Smooth muscle cell of the brain vasculature (primary cell): Measurements from ENCODE around the gene TRIM8.

ENCODE experiments used
- DNase-seq: peaks from one replicate; pipeline ENCODE4 v3.0.0-alpha.2; 2012; ENCODE audit warnings: low read depth, low spot score

The TRIM8 gene

DNA sequence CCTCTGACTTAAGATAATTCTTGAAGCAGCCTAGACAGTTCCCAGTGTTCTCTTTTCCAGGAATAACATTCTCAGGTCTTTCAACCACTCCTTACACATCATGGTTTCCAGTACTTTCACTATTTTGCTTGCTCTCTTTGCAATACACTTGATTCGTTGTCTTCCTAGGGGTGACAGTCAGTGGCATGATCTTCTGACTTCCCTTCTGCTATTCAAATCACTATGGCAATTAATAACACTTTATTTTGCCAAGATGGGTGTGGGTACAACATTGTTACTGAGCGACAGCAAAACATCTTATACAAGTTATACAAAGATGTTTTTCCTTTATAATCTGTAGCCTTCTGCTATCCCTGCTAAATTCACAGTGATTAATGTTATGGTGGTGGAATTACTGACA is 54.6 kb downstream of the TRIM8 start:
- DNase-seq = no peak

DNA sequence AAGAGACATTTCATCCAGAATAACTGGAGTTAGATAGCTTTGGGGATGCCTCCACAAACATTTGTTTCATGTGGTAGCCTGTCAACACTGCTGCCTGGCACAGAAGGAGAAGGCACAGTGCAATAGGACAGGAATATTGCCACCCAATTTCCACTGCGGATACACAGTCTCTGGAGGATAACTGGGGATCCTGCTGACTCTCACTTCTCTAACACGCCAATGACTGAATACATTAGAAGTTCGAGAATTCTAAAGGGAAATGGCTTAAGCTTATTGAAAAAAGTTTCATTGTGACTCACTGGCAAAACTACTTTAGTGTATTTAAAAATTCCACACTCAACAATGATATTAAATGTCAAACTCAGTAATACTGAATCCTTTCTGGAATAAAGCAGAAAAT is 57.0 kb downstream of the TRIM8 start:
- no peak for DNase-seq

DNA sequence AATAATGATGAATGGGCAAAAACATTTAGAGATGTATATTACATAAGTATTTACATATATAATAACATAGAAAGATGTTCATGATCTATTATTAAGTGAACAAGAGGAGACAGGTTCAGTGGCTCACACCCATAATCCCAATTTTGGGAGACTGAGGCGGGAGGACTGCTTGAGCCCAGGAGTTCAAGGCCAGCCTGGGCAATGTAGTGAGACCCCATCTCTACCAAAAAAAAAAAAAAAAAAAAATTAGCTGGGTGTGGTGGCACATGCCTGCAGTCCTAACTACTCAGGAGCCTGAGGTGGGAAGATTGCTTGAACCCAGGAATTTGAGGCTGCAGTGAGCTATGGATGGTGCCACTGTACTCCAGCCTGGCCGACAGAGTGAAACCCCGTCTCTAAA is 57.5 kb downstream of the TRIM8 start:
- no peak for DNase-seq

DNA sequence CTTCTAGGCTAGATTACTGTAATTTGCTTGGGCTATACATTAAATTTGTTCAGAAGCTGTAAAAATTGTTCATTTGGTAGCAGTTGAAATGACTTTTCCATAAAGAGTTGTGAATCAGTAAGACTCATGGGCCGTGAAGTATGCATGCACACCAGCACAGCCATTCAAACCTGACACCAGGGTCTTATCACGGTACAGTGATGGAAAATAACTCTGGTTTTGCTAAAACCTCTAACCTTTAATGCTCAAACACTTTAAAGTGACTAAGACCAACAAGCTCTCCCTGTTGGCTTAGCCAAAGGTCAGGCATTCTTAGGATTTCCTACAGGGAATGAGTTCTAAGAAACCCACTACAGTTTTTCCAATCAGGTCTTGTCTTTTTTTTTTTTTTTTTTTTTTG is 58.5 kb downstream of the TRIM8 start:
- DNase-seq = no peak

DNA sequence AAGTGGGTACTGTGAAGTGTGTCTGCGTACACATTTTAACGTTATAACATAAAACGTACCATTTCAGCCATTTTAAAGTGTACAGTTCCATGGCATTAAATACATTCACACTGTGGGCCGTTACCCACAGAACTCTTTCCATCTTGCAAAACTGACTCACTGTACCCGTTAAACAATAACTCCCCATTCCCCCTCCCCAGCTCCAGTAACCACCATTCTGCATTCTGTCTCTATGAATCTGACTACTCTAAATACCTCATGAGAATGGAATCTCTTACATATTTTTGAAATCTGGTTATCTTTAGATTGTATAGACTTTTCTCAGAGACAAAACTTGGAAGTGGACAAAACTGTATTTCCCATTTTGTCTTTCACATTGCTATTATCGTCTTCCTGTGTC is 60.6 kb downstream of the TRIM8 start:
- DNase-seq = no peak

DNA sequence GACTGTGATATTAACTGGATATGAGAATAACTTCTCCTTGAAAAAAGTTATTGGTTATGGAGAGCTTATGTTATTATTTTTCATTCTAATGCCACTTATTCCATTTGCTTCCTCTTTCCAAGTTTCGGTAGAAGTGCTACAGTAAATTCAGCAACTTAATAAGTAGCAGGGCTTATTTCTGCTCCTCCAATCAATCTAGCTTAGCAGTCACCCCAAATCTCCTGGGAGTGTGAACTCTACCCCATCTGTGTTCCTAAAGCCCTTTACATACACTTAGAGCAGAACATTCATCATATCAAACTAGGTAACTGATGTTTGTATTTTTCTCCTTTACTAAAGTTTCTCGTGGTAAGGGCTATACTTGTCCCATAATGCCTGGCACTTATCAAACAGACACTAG is 61.3 kb downstream of the TRIM8 start:
- no peak for DNase-seq
